Kidney capillary endothelial cell (primary cell): ENCODE results near the gene GOT2.
A peak's percentile ranks its signal among the peaks of the same experiment; 100 is the strongest.
"Not testable (repeated sequence)": the region's sequence is repeated elsewhere in the genome, so short reads cannot be mapped to it uniquely, and the experiment has no call there.

ENCODE experiments used
- DNase-seq: peaks from one replicate; pipeline ENCODE4 v3.0.0-alpha.2; 2018; ENCODE audit warnings: low spot score

Gene GOT2

GRCh38 chr16:58733671-58734458 is at the start of gene GOT2:
TSS of gene GOT2 (minus strand) at chr16:58734316. CDS start at chr16:58734228, 88 bp downstream.
- DNase-seq, result peak; percentile 78

GRCh38 chr16:58779291-58779690 is 45.2 kb upstream of the GOT2 start:
- not testable (repeated sequence) for DNase-seq

- no peak for DNase-seq
Observed at GRCh38 chr16:58773870-58774269, 39.8 kb upstream of the GOT2 start.

GRCh38 chr16:58768145-58768544 is 34.0 kb upstream of the GOT2 start:
- DNase-seq, result no peak

- DNase-seq, result no peak
Observed at GRCh38 chr16:58767581-58767980, 33.5 kb upstream of the GOT2 start.

GRCh38 chr16:58756650-58757332 is 22.7 kb upstream of the GOT2 start:
- DNase-seq, result no peak

GRCh38 chr16:58755989-58756649 is 22.0 kb upstream of the GOT2 start:
- DNase-seq, result peak; percentile 75

- DNase-seq, result no peak
Observed at GRCh38 chr16:58753711-58754134, 19.6 kb upstream of the GOT2 start.

- no peak for DNase-seq
Observed at GRCh38 chr16:58744497-58744896, 10.4 kb upstream of the GOT2 start.

GRCh38 chr16:58741976-58742375 is 7.9 kb upstream of the GOT2 start:
- DNase-seq, result no peak

GRCh38 chr16:58741166-58741565 is 7.0 kb upstream of the GOT2 start:
- DNase-seq, result no peak

- DNase-seq, result no peak
Observed at GRCh38 chr16:58738672-58739296, 4.7 kb upstream of the GOT2 start.

GRCh38 chr16:58736341-58736740 is 2.2 kb upstream of the GOT2 start:
- DNase-seq, result not testable (repeated sequence)

- no peak for DNase-seq
Observed at GRCh38 chr16:58734459-58734787, 307 bp upstream of the GOT2 start.

GRCh38 chr16:58733248-58733670 is 857 bp downstream of the GOT2 start:
- DNase-seq, result peak; percentile 13

- DNase-seq, result peak; percentile 30
Observed at GRCh38 chr16:58732545-58733247, 1.4 kb downstream of the GOT2 start.

- no peak for DNase-seq
Observed at GRCh38 chr16:58730724-58731370, 3.3 kb downstream of the GOT2 start.

- DNase-seq, result no peak
Observed at GRCh38 chr16:58727796-58728568, 6.1 kb downstream of the GOT2 start.

GRCh38 chr16:58727028-58727781 is 6.9 kb downstream of the GOT2 start:
- no peak for DNase-seq

- no peak for DNase-seq
Observed at GRCh38 chr16:58723109-58723508, 11.0 kb downstream of the GOT2 start.
